Endometrial microvascular endothelial cells (primary cell): Measurements from ENCODE around the gene VGLL4. TPM values are rescaled to one million over a fixed set of nuclear protein-coding genes. Genes with fewer than 3 reads are reported as not detected.
"Not testable (repeated sequence)": the region's sequence is repeated elsewhere in the genome, so short reads cannot be mapped to it uniquely, and the experiment has no call there.

ENCODE experiments used
- in situ Hi-C: cut with HindIII; loops from 2 replicates; pipeline ENCODE4 v1.10.0; 2017; ENCODE audit warnings: low sequenced_read_pairs, low pct_unique_long_range_greater_than_20kb; ENCODE audit errors: inconsistent ontology term
- total RNA-seq: library from RNA; depleted of rRNA; stranded (reverse); fragments of >200 nt; gene quantifications from one replicate; pipeline ENCODE4 v1.2.3, GENCODE V29; 2015; ENCODE audit errors: inconsistent ontology term

Gene VGLL4
- total RNA-seq, 1 donor from 2014 or later: 14.4 TPM

DNA sequence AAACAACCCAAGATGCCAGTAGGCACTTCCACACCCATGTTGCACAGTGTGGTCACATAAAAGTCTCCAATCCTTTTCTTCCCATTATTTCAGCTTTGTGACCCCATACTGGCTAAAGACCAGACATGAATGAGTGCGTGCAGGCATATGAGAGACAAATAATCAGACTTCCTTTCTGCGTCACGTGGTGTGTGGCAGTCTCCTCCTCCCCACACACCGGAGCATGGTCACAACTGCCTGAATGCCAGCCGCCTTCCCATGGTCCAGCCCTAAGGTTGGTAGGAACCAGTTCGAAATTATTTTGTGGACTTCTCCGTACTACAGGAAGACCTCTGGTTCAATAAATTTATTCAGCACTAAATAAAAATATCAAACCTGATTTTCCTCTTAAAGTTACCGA is 65.5 kb downstream of the VGLL4 start:
- in situ Hi-C loops: no loop called here

DNA sequence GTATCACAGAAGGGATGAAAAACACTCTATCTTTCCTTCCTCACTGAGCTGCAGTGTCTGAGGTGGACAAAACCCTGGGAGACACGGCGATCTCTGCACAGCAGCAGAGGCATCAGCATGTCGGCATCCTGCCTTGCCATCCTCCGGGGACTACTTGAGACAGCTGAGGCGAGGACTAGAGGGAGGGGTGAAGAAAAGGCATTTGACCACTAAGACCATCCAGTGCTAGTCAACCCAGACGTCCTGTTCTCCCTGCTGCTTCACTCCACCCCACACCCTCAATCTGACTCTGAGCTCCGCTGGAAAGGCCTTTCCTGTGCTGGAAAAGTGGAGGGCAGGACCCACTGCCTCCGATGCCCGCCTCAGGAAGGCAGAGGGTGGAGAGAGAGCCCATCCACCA is 67.3 kb downstream of the VGLL4 start:
- in situ Hi-C loops: no loop called here

DNA sequence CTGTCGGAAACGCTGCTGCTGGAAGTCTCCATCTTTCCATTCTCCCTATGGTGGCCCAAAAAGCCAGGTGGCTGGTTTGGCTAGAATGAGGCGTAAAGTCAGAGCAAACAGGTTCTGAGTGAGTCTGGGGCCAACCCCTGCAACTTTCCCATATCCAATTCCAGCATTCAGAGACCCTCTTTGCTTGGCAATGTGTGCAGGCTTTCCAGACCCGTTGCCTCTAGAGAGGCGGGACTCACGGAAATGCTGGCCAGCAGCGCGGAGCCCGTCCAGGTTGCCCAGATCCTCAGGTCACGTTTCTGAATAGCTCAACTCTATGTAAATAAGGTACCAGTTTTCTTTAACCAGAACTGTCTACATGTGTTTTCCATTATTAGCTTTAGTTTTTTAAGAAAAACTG is 68.0 kb downstream of the VGLL4 start:
- in situ Hi-C loops: no loop called here

DNA sequence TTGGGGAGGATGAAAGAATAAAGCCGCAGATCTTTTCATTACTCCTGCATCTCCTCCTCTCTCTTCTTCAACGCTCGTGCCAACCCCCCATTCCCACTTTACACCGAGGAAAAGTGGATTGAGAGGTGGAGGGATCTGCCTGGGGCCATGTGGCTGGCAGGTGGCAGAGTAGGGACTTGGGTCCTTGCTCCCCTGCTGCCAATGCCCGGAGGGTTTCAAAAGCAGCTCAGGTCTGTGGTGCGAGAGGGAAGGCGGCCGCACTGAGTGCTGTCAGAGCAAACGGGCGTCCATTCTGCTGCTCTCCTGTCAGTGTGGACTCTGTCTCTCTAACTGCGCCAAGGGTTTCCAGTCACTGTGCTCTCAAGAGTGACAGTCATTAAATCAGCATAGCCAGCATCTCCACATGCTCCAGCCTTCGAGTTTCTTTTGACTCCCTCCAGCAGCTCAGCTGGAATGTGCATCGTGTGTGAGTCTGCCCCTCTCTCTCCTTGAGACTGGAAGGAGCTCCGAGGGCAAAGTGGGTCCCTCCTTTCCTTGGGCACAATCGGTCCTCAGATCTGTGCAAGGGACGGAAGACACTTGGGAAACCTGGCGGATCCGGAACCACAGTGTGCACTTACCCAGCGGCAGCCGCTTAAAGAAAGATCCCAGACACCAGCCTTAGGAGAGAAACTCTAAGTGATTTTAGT is 68.6 kb downstream of the VGLL4 start:
- in situ Hi-C loops: no loop called here

DNA sequence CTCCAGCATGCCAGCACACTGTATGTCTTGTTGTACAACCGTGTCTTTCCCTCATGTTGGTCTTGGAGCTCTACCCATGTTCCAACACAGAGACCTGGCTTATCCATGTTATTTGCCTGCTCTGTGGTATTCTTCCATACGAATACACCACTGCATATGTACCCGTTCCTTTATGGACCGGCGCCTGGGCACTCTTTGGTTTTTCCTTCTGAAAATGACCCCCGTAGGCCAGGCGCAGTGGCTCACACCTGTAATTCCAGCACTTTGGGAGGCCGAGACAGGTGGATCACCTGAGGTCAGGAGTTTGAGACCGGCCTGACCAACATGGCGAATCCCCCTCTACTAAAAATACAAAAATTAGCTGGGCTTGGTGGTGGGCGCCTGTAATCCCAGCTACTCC is 71.1 kb downstream of the VGLL4 start:
- in situ Hi-C loops: not testable (repeated sequence)

DNA sequence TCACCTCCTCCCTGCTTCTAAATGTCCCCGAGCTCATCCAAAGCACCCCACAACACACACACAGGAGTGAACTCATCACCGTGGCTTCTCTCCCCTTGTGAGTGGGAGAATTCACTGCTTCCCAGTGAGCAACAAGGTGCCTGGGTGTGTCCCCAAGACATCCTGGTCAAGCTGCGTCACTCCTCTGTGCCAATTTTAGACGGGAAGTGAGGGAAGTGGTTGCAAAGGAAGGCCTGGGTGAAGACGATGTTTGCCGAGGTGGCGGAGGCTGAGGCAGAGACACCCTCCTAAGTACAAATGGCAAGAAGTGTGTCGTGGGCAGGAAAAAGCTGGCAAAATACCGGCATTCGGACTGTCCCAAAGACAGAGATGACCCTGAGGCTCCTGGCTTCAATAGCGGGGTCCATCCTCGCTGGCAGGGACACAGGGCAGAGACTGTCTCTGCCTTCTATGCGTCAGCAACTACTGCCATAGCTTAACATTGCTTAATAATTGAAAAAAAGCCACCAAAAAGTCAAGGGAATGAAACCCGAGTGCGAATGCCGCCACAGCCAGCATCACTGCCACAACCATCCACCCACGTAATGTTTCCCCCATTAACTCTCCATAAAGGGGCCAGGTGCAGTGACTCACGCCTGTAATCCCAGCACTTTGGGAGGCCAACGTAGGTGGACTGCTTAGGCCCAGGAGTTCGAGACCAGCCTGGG is 72.8 kb downstream of the VGLL4 start:
- in situ Hi-C loops: no loop called here

DNA sequence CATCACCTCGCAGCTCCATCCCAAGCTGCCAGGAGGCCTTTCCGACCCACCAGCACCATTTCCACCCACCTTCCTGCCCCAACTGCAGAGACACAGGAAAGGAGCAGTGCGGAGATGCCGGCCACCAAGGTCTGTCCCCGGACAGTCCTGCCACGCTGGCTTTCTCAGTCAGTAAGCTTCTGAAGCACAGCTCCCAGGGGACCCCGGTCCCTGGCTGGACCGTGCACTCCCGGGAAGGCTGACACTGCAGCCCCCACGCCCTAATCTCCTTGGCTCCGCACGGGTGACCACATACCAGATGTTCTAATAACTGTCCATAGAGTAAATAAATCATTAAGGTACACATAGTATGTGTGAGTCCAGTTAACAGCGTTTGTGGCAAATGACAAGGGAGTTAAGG is 73.5 kb downstream of the VGLL4 start:
- in situ Hi-C loops: no loop called here

DNA sequence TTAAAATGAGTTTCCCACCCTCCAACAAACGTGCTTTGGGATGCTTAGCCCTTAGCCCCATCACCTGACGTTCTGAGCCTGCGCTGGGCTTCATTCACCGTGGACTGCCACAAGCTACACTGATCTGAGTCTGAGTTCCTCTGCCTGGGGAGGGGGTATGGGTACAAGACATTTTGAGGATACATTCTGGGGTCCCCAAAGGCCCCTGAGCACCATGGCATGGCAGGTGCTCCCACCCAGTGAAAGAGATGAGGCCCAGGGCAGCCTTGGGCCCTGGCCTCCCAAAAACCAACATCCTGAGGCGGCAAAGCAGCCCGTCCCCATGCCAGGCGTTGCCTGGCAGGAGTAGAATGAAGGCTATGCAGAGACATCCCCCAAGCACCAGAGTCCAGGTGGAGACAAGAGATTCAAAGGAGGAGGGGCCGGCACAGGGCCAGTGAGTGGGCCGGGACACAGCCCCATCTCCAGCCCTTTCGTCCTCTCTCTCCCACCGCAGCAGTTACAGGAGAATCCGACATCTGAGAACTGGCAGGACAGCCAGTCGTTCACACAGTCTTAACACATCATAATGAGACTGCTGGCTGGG is 74.5 kb downstream of the VGLL4 start:
- in situ Hi-C loops: no loop called here

DNA sequence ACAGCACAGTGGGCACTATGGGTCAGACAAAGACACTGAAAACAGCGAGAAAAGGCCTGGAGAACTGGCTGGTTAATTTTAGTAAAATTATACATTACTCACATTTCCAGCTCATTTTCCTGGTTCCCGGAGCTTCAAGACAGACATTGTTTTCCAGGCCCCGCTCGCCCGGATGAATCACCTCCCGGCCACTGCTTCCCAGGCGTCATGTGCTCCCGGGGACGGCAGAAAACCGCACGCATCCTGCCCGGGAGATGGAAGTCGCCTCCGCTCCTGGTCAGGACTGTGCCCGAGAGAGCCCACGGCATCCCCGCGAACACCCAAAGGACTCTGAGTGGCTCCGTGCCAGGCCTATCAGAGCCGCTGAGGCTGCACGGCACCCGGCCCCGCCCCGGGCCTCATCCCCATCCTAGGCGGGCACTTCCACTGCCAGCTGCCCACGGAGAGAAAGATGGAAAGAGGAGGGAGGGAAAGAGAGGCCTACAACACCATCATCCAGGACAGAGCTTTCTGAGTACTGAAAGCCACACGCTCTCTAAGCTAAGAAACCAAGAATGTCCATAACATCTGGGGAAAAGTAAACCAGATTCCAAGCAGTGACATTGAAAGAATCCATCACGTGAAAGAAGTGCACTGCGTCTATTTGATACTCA is 75.1 kb downstream of the VGLL4 start:
- in situ Hi-C loops: no loop called here

DNA sequence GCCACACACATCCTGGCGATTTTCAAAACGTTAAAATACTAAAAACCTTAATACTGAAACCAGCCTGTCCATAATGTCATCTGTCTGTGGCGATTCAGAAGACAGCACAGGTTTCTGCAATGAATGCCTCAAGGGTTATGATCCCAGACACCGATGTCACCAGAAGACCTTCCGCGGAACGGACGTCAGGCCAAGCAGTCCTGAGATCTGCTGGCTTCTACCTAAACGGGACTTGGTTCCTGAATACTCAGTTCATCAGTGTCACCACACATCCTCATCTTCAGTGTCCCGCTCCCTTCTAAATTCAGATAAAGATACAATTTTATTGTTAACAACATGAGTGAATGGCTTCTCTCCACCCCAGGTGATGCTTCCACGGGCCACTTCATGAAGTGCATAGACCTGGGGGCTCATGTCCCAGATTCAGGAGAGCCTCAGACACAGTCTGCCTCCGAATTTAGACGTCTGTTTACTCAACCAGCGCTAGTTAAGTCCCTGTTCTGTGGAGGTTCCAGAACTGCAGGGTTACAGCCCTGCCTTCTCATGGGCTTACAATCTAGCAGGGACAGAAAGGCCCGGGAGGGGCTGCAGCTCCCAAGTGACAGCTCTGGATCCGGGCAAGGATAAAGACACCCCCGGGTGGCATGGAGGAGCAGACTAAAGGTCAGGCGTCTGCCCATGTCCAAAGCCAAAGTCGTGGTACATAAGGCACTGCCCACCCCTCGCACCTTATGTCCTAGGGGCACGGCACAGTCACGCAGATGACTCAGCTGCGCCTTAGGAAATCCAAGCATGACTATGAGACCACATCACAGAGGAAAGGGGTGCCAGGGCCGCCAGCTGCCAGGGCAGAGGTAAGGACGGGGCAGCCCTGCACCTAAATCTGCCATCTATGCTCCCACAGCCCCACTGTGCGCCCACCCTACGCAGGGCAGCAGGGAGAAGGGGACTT is 75.9 kb downstream of the VGLL4 start:
- in situ Hi-C loops: no loop called here

DNA sequence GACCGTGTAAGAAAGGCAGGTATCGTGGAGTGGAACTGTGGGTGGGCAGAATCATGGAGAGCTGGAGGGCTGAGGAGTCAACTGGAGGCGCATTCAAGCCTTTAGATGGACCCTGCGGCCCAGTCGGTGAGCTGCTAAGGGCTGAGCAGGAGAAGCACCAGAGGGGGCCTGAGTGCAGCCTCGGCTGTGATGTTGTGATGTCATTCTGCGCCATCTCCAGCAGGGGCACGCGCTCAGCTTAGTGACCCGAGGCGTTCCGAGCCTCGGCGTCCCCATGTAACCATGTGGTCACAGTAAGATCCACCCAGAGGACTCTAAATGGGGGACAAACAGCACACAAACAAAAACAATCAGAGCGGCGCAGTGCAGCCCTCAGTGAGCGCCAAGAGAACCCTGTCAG is 76.8 kb downstream of the VGLL4 start:
- in situ Hi-C loops: no loop called here

DNA sequence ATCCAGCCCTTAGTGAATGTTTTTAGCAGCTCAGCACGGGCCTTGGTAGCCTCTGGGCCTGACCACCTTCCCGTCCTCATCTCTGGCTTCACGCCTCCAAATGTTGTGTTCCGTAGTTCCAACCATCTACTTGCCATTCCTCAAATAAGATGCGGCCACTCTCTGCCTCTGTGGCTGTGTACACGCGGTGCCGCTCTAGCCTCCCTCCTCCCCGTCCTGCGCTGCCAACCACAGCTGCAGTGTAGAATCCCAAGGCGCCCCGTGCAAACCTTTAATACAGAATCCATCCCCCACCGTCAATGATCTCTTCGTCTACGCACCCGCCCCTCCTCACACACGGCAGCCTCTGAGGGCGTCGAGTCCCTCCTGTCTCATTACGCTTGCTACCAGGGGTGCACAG is 77.2 kb downstream of the VGLL4 start:
- in situ Hi-C loops: no loop called here

DNA sequence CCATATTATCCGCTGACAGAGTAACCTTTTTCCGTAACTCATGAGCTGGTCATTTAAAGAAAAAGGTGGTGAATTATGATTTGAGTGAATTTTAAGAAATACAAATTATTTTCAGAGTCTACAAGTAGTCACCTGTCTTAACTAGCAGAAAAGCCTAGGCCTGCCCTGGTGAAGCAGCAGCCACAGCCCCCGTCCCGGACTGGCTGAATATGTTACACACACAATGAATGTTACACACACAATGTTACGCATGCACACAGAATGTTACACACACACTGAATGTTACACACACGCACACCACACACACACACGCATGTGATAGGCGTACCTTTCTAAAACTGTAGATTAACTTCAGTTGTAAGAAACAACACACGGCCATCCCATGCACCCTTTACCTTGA is 77.8 kb downstream of the VGLL4 start:
- in situ Hi-C loops: no loop called here

DNA sequence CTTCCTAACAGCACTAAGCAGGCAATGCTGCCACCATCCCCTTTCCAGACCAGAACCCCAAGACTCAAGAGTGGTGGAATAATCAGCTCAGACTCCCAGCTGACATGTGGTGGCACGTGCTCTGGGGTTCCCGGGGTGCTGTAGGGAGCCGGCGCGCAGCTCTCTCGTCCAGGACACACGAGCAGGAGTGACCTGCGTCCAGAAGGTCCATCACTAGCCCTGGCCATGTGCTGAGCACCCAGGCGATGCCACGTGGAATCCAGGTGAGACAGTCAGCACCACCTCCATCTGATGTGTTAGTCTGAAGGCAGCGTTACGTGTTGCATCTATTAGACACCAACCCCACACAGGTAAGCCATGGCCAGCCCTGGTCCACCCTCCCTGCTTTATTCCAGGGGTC is 78.2 kb downstream of the VGLL4 start:
- in situ Hi-C loops: no loop called here

DNA sequence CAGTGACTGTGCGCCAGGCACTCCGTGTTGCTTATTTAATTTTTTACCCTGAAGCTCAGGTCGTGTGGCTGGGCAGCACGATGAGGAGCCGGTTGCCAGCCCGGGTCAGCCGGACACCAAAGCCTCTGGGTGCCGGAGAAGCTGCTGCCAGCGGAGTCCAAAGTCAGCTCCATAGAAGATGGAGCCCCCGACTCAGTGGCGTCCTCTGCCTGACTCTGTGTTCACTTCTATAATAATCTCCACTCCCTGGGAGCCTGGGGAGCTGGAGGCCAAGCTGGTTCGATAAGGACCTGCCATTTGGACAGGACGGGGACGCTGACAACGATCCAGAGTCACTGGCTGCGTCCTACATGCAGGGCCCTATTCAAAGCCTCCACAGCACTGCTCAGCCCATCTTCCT is 78.6 kb downstream of the VGLL4 start:
- in situ Hi-C loops: no loop called here

DNA sequence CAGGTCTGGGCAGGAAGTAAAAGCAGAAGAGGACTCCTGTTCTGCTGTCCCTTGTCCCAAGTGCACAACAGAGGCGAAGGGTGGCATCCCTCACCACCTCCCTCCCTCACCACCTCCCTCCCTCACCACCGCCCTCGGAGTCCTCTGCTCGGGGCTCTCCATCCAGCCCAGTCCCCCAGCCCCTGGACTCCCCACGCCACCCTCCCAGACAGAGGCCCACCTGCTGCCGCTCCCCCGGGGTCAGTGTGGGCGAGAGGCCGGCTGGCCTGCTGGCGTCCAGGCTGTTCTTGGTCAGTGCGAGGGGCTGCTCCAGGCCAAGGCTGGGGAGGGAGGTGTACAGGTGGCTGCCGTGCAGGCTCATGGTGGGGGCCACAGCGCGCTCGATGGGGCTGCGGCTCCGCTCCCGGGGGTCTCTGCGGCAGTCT is 79.1 kb downstream of the VGLL4 start:
- in situ Hi-C loops: no loop called here

DNA sequence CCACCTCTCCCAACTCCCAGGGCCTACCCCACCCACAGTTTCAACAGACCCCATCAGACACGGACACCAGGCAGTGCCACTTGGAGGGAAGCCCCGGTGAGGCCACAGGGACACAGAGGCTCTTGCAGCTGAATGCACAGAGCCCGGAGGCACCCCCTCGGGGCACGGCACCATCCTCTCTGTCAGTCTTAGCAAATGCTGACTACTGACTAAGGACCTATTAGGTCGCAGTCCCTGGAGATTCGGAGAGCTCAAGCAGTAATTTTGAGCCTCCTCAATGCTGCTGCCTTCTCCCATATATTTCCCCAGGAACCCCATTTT is 79.9 kb downstream of the VGLL4 start:
- in situ Hi-C loops: no loop called here

DNA sequence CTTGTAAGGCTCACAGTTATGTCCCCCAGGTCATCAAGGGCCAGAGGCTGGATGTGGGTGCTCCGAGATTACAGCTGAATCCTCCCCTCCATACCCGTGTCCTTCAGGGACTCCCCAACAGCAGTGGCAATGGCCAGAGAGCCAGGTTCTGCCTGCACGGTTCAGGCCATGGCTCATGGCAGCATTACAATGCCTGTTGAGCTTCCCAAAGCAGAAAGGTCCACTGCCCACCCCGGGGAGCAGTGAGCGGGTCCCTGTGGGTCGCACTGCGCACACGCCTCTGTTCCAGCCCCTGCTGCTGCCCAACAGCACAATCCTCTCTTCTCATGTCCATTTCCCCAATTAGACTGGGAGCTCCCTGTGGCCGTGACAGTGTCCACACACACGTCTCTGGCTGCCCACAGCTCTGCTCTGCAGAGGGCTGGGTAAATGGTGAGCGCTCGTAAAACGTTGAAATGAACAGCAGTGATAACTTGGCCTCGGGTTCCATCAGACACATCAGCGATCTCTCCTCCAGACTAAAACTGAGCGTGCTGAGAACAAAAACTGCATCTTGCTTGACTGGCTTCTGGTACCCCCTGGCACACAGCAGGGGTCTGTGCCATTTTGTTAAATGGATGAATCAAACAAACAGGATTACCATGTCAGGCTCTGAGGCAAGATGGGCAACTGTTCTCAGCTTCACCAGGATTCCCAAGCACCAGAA is 80.4 kb downstream of the VGLL4 start:
- in situ Hi-C loops: no loop called here
